Mesodermal cell (in vitro differentiated cells): ENCODE data around the gene MED12L. TPM values are rescaled to one million over a fixed set of nuclear protein-coding genes. Genes with fewer than 3 reads are reported as not detected.
A peak's percentile ranks its signal among the peaks of the same experiment; 100 is the strongest.
"Not testable (repeated sequence)": the region's sequence is repeated elsewhere in the genome, so short reads cannot be mapped to it uniquely, and the experiment has no call there.

ENCODE experiments used
- H3K27ac ChIP-seq: 2 replicates; pipeline ENCODE4 v1.7.0; 2013; ENCODE audit warnings: mild to moderate bottlenecking, low read depth, low read length, moderate library complexity; ENCODE audit not compliant: severe bottlenecking
- H3K36me3 ChIP-seq: 2 replicates; pipeline ENCODE4 v1.7.1; 2013; ENCODE audit warnings: mild to moderate bottlenecking, low read length, moderate library complexity; ENCODE audit not compliant: control insufficient read depth, insufficient read depth
- H3K4me1 ChIP-seq: one replicate; pipeline ENCODE4 v1.7.1; 2013; ENCODE audit warnings: mild to moderate bottlenecking, low read length; ENCODE audit not compliant: insufficient read depth, control insufficient read depth, poor library complexity, severe bottlenecking
- H3K4me3 ChIP-seq: 2 replicates; pipeline ENCODE4 v1.7.0; 2013; ENCODE audit warnings: low read length, control low read depth, mild to moderate bottlenecking; ENCODE audit not compliant: insufficient read depth, poor library complexity, severe bottlenecking; ENCODE audit errors: extremely low read depth
- H3K9me3 ChIP-seq: 2 replicates; pipeline ENCODE4 v1.7.1; 2013; ENCODE audit warnings: mild to moderate bottlenecking, low read length, moderate library complexity; ENCODE audit not compliant: control insufficient read depth
- WGBS, 2 experiments: methylation state at CpG; one replicate each; pipeline ENCODE4 v1.1.5; 2013; ENCODE audit warnings: missing lambda C conversion rate in 2 of 2; ENCODE audit not compliant: insufficient coverage in 2 of 2; 5-methylcytosine and 5-hydroxymethylcytosine counted together
- polyA plus RNA-seq, 2 experiments: library from polyadenylated mRNA; stranded (reverse); fragments of 50-300 nt; gene quantifications; one replicate each; pipeline ENCODE4 v1.2.3, GENCODE V29; 2013

Gene MED12L
- 5.4 TPM for polyA plus RNA-seq (2013, experiment 1 of 2)
- 3.1 TPM for polyA plus RNA-seq (2013, experiment 2 of 2)

DNA sequence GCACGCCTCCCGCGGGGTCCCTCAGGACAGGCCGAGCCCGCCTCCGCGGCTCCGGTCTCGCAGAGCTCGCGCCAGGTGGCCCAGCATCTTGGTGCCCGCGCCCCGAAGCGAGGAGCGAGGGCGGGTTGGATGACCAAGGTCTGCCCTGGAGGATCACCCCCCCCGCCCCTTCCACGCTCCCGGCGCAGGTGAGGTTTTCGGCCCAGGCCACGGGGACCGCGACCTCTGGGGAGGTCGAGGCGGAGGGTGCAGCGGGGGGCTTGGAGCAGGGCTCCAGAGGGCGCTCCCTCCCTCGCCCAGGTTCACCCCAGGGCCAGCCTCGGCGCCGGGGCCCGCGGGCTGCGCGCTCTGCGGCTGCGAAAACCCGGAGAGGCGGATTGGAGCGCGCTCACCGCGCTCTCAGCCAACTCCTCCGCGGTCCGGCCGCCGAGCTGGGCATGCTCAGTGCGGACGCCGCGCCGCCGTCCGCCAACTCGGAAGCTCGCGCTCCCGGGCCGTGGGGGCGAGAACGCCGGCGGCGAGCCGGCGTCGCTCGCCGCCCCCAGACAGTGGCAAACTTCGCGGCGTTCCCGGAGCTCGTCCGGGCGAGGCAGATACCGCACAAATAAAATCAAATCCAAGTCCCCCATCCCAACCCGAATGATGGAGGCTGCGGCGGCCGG lies at the start of gene MED12L:
Gene MED12L (plus strand): TSS at position 438 of the 662 bp plus-strand sequence. CDS start 1,263 bp downstream, outside the sequence.
- H3K4me3 ChIP-seq = peak within 1 kb of the TSS; percentile 84
- H3K4me1 ChIP-seq = no peaks in the 10 kb centered on the region
- no peaks in the 10 kb centered on the region for H3K9me3 ChIP-seq
- H3K27ac ChIP-seq = peak within 1 kb of the TSS; percentile 36
- no peaks in the 10 kb centered on the region for H3K36me3 ChIP-seq
- 2% methylated on average over 49 to 75 of the region's 84 CpGs for WGBS, 2 experiments

- 100% methylated on average over 1 to 2 of the region's 4 CpGs for WGBS, 2 experiments
- Histone ChIP-seq H3K9me3 (no peaks in the 10 kb centered on the region), H3K4me3 (no peak overlapping the region), H3K36me3 (no peaks in the 10 kb centered on the region), H3K4me1 (peaks cover 4% of the 10 kb centered on the region), H3K27ac (peak overlapping the region; percentile 72)
Measured at GRCh38 chr3:151037746-151038477, 47.6 kb upstream of the MED12L start.

DNA sequence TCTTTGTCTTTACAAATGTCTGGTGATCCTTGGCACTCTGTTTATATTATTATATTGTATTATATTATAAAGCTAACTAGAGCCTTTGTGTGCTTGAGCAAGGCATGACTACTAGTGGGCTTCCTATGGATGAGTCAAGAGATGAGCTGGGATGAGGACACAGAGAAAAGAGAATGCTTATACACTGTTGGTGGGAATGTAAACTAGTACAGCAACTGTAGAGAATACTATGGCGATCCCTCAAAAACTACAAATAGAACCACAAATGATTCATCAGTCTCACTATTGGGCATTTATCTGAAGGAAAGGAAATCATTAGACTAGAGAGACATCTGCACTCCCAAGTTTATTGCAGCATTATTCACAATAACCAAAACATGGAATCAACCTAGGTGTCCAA lies 40.8 kb upstream of the MED12L start:
- H3K4me3 ChIP-seq = no peak overlapping the region
- no peaks in the 10 kb centered on the region for H3K4me1 ChIP-seq
- H3K27ac ChIP-seq = no peak overlapping the region
- no peaks in the 10 kb centered on the region for H3K36me3 ChIP-seq
- 83% methylated on average over 1 of the region's 1 CpG; no CpG with 5 or more reads in 1 of the 2 experiments for WGBS, 2 experiments
- no peaks in the 10 kb centered on the region for H3K9me3 ChIP-seq

GRCh38 chr3:151047636-151048035 lies 37.8 kb upstream of the MED12L start:
- Histone ChIP-seq H3K4me3 (no peak overlapping the region), H3K4me1 (no peaks in the 10 kb centered on the region), H3K36me3 (no peaks in the 10 kb centered on the region), H3K9me3 (no peaks in the 10 kb centered on the region), H3K27ac (no peak overlapping the region)

GRCh38 chr3:151051533-151051932 lies 33.9 kb upstream of the MED12L start:
- H3K36me3 ChIP-seq = no peaks in the 10 kb centered on the region
- H3K4me1 ChIP-seq = no peaks in the 10 kb centered on the region
- WGBS, 2 experiments = 83 to 100% methylated on average over 1 of the region's 1 CpG
- H3K4me3 ChIP-seq = no peak overlapping the region
- H3K27ac ChIP-seq = no peak overlapping the region
- H3K9me3 ChIP-seq = no peaks in the 10 kb centered on the region

DNA sequence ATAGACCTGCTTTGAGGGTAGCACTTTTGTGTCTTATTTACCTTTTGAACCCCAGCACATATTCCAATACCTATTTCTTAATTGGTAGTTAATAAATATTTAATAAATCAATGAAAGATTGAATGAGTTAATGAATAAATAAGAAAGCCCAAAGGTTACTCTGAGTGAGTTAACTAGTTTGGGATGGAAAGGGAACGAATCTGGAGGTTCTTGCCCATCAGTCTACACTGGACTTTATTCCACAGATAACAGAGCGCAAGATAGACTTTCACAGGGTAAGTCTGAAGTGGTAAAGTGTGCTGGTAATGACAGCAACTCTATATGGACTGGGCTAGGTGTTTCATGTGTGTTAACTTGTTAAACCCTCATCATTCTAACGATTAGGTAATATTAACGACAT lies 33.1 kb upstream of the MED12L start:
- WGBS, 2 experiments = 60 to 95% methylated on average over 1 to 2 of the region's 4 CpGs
- Histone ChIP-seq H3K9me3 (no peaks in the 10 kb centered on the region), H3K36me3 (no peaks in the 10 kb centered on the region), H3K4me3 (no peak overlapping the region), H3K27ac (no peak overlapping the region), H3K4me1 (no peaks in the 10 kb centered on the region)

- 80% methylated on average over 1 of the region's 3 CpGs; no CpG with 5 or more reads in 1 of the 2 experiments for WGBS, 2 experiments
Measured at GRCh38 chr3:151052756-151053155, 32.7 kb upstream of the MED12L start.

GRCh38 chr3:151058740-151059139 lies 26.7 kb upstream of the MED12L start:
- WGBS, 2 experiments = 69 to 84% methylated on average over 6 to 7 of the region's 7 CpGs
- Histone ChIP-seq H3K4me3 (no peak overlapping the region), H3K9me3 (no peaks in the 10 kb centered on the region), H3K36me3 (no peaks in the 10 kb centered on the region), H3K4me1 (no peaks in the 10 kb centered on the region), H3K27ac (no peak overlapping the region)

More at GRCh38 chr3:151052756-151053155, 32.7 kb upstream of the MED12L start:
- Histone ChIP-seq H3K9me3 (no peaks in the 10 kb centered on the region), H3K4me1 (no peaks in the 10 kb centered on the region), H3K36me3 (no peaks in the 10 kb centered on the region), H3K4me3 (no peak overlapping the region), H3K27ac (no peak overlapping the region)

GRCh38 chr3:151062611-151063010 lies 22.9 kb upstream of the MED12L start:
- Histone ChIP-seq H3K27ac (no peak overlapping the region), H3K36me3 (no peaks in the 10 kb centered on the region), H3K4me1 (no peaks in the 10 kb centered on the region), H3K4me3 (no peak overlapping the region), H3K9me3 (no peaks in the 10 kb centered on the region)
- 60 to 80% methylated on average over 1 of the region's 1 CpG for WGBS, 2 experiments

DNA sequence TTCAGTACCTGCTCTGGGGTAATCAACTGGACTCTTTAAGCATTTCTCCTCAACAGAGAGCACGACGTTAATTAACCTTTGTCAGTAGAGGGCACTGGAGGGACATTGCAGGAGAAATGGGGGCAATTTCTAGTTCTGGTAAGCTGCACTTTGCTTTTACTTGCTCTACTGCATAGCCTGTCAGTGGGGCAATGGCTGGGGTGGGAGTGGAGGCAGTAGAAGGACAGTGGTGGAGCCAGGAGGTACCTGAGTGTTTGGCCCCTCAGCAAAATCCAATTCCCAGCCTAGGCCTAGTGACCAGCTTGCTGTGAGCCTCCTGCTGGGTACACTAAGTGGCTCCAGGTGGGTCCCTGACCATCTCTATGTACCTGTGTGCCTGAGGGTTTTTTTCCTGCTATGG lies 18.3 kb upstream of the MED12L start:
- Histone ChIP-seq H3K36me3 (no peaks in the 10 kb centered on the region), H3K4me3 (no peak overlapping the region), H3K27ac (no peak overlapping the region), H3K4me1 (no peaks in the 10 kb centered on the region), H3K9me3 (no peaks in the 10 kb centered on the region)
- WGBS, 2 experiments = no CpG with 5 or more reads among the region's 2 CpGs

DNA sequence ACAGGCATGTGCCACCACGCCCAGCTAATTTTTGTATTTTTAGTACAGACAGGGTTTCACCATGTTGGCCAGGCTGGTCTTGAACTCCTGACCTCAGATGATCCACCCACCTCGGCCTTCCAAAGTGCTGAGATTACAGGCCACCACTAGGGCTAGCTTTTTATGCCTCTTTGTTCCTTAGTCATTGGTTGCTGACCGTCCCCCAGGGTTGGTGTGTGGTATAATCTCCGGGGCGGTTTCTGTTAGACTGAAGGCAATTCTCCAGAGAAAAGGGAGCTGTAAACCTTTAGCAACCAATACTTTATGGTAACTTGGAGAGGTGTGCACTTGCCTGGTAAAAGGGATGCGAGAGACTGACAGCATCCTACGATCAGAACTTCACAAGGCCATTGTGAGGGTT lies 12.6 kb upstream of the MED12L start:
- not testable (repeated sequence) for H3K9me3 ChIP-seq, H3K36me3 ChIP-seq, H3K4me3 ChIP-seq, H3K4me1 ChIP-seq, H3K27ac ChIP-seq
- WGBS, 2 experiments = 75 to 91% methylated on average over 1 to 5 of the region's 7 CpGs
